Neural cell (in vitro differentiated cells): ENCODE measurements around the gene MOSPD2. TPM values are rescaled to one million over a fixed set of nuclear protein-coding genes. Genes with fewer than 3 reads are reported as not detected.

Source experiments
- H2AFZ ChIP-seq: fragments of 200-600, 300-800 bp; sonication (generic), shearing (Covaris generic); 2 replicates; pipeline ENCODE4 v1.6.0; 2014; ENCODE audit warnings: low read depth, mild to moderate bottlenecking, antibody characterized with exemption, low read length, moderate library complexity
- H3F3A ChIP-seq: fragments of 200-600 bp; shearing (Covaris generic); 2 replicates; pipeline ENCODE4 v1.6.1; 2016; ENCODE audit warnings: mild to moderate bottlenecking, moderate library complexity, mixed read lengths, antibody characterized with exemption, low read length; ENCODE audit not compliant: insufficient read depth, poor library complexity, severe bottlenecking
- H3K27ac ChIP-seq: fragments of 200-600, 300-800 bp; sonication (generic), shearing (Covaris generic); 2 replicates; pipeline ENCODE4 v1.5.1; 2014; ENCODE audit warnings: mild to moderate bottlenecking, low read length, moderate library complexity
- H3K27me3 ChIP-seq: fragments of 300-800, 200-600 bp; sonication (generic), shearing (Covaris generic); 2 replicates; pipeline ENCODE4 v1.6.0; 2014; ENCODE audit warnings: mild to moderate bottlenecking, low read depth, low read length, moderate library complexity; ENCODE audit not compliant: insufficient read depth
- H3K36me3 ChIP-seq: fragments of 300-800, 200-600 bp; sonication (generic), shearing (Covaris generic); 2 replicates; pipeline ENCODE4 v1.5.1; 2014; ENCODE audit warnings: mild to moderate bottlenecking, antibody characterized with exemption, low read length, moderate library complexity; ENCODE audit not compliant: insufficient read depth
- H3K4me2 ChIP-seq: fragments of 300-800, 200-600 bp; sonication (generic), shearing (Covaris generic); 2 replicates; pipeline ENCODE4 v1.6.0; 2014; ENCODE audit warnings: mild to moderate bottlenecking, low read length
- H3K4me3 ChIP-seq: fragments of 300-800, 200-600 bp; sonication (generic), shearing (Covaris generic); 2 replicates; pipeline ENCODE4 v1.5.1; 2014; ENCODE audit warnings: mild to moderate bottlenecking, low read length, moderate library complexity
- H3K79me2 ChIP-seq: fragments of 200-600 bp; shearing (Covaris generic); replicated peaks from 2 replicates; pipeline ENCODE4 v1.6.0; 2014; ENCODE audit warnings: mild to moderate bottlenecking, low read length, moderate library complexity; ENCODE audit not compliant: insufficient read depth
- H3K9ac ChIP-seq: fragments of 300-800, 200-600 bp; sonication (generic), shearing (Covaris generic); 2 replicates; pipeline ENCODE4 v1.6.1; 2016; ENCODE audit warnings: mild to moderate bottlenecking, low read length, mixed read lengths
- H3K9me2 ChIP-seq: fragments of 200-600 bp; shearing (Covaris generic); 2 replicates; pipeline ENCODE4 v1.6.1; 2016; ENCODE audit warnings: mild to moderate bottlenecking, low read length, mixed read lengths; ENCODE audit not compliant: insufficient read depth
- H3K9me3 ChIP-seq: fragments of 200-600, 300-800 bp; sonication (generic), shearing (Covaris generic); 2 replicates; pipeline ENCODE4 v1.6.1; 2016; ENCODE audit warnings: mild to moderate bottlenecking, mixed run types, low read length, moderate library complexity, mixed read lengths
- H4K20me1 ChIP-seq: fragments of 200-600 bp; shearing (Covaris generic); 2 replicates; pipeline ENCODE4 v1.6.1; 2016; ENCODE audit warnings: mild to moderate bottlenecking, mixed run types; ENCODE audit not compliant: insufficient read depth
- CTCF ChIP-seq: fragments of 450-650 bp; IDR thresholded peaks from 2 replicates; pipeline ENCODE4 v1.5.1; 2014; ENCODE audit warnings: antibody characterized with exemption, mild to moderate bottlenecking, moderate library complexity; ENCODE audit not compliant: poor library complexity, severe bottlenecking
- EP300 ChIP-seq: fragments of 450-650 bp; conservative IDR thresholded peaks from 2 replicates; pipeline ENCODE4 v1.6.1; 2014; ENCODE audit warnings: antibody characterized with exemption, mild to moderate bottlenecking, moderate library complexity; ENCODE audit not compliant: poor library complexity, severe bottlenecking
- EZH2 ChIP-seq: fragments of 200-600, 300-800 bp; shearing (Covaris generic), sonication (generic); IDR thresholded peaks from 2 replicates; pipeline ENCODE4 v1.6.1; 2014; ENCODE audit warnings: antibody characterized with exemption, low read length, borderline replicate concordance, mild to moderate bottlenecking; ENCODE audit not compliant: insufficient read depth, poor library complexity, severe bottlenecking
- MXI1 ChIP-seq: fragments of 450-650 bp; conservative IDR thresholded peaks from 2 replicates; pipeline ENCODE4 v1.6.1; 2014; ENCODE audit warnings: antibody characterized with exemption, mild to moderate bottlenecking; ENCODE audit not compliant: poor library complexity, severe bottlenecking
- POLR2AphosphoS5 ChIP-seq: IDR thresholded peaks from 2 replicates; pipeline ENCODE4 v1.6.1; 2012
- RAD21 ChIP-seq: fragments of 450-650 bp; conservative IDR thresholded peaks from 2 replicates; pipeline ENCODE4 v1.6.1; 2014; ENCODE audit warnings: antibody characterized with exemption, mild to moderate bottlenecking, moderate library complexity
- REST ChIP-seq: IDR thresholded peaks from 2 replicates; pipeline ENCODE4 v1.6.1; 2012; ENCODE audit warnings: borderline replicate concordance
- SMC3 ChIP-seq: fragments of 450-650 bp; conservative IDR thresholded peaks from 2 replicates; pipeline ENCODE4 v1.6.1; 2014; ENCODE audit warnings: antibody characterized with exemption, mild to moderate bottlenecking, moderate library complexity; ENCODE audit not compliant: poor library complexity
- TAF1 ChIP-seq: IDR thresholded peaks from 2 replicates; pipeline ENCODE4 v1.6.1; 2012; ENCODE audit warnings: low read depth
- polyA plus RNA-seq: library from polyadenylated mRNA; depleted of rRNA; stranded (reverse); fragments of >200 nt; gene quantifications from 2 replicates; pipeline ENCODE4 v1.2.3, GENCODE V29; 2014

Gene MOSPD2
- polyA plus RNA-seq, 1 donor from 2014 or later, result 12.4 TPM

- Histone ChIP-seq H3K27me3 (no peaks in the 10 kb centered on the region), H3K27ac (no peak overlapping the region), H3K36me3 (no peaks in the 10 kb centered on the region), H3K9me3 (no peaks in the 10 kb centered on the region), H4K20me1 (no peaks in the 10 kb centered on the region), H3K79me2 (no peaks in the 10 kb centered on the region), H3K9ac (no peak overlapping the region), H2AFZ (no peak overlapping the region), H3F3A (no peaks in the 10 kb centered on the region), H3K9me2 (no peaks in the 10 kb centered on the region), H3K4me2 (no peak overlapping the region), H3K4me3 (no peak overlapping the region)
- TF ChIP-seq RAD21 (no peak), MXI1 (no peak), TAF1 (no peak), POLR2AphosphoS5 (no peak), REST (no peak), SMC3 (no peak), EZH2 (no peak), EP300 (no peak), CTCF (no peak)
These were observed 73.5 kb downstream of the MOSPD2 start for GRCh38 chrX:14946606-14947155.

- H4K20me1 ChIP-seq, result no peaks in the 10 kb centered on the region
- H3F3A ChIP-seq, result no peaks in the 10 kb centered on the region
- no peaks in the 10 kb centered on the region for H3K27me3 ChIP-seq
- no peak for TF ChIP-seq CTCF
- no peak for TF ChIP-seq RAD21
- no peak for TF ChIP-seq SMC3
- no peak for TF ChIP-seq POLR2AphosphoS5
- no peak for TF ChIP-seq EZH2
- no peak for TF ChIP-seq TAF1
- TF ChIP-seq MXI1, result no peak
- H3K4me3 ChIP-seq, result no peak overlapping the region
- H3K36me3 ChIP-seq, result no peaks in the 10 kb centered on the region
- H3K27ac ChIP-seq, result no peak overlapping the region
- no peak overlapping the region for H3K4me2 ChIP-seq
- no peaks in the 10 kb centered on the region for H3K79me2 ChIP-seq
- no peak overlapping the region for H2AFZ ChIP-seq
- no peaks in the 10 kb centered on the region for H3K9me3 ChIP-seq
- H3K9ac ChIP-seq, result no peak overlapping the region
- no peaks in the 10 kb centered on the region for H3K9me2 ChIP-seq
These were observed 75.5 kb downstream of the MOSPD2 start for GRCh38 chrX:14948691-14949090.
